Liver (tissue), 3 donors: ENCODE measurements around the gene DNAH8.

ENCODE experiments used
- GABPA ChIP-seq, 2 donors: IDR thresholded peaks in 1 of 2; conservative IDR thresholded peaks in 1 of 2; 2 replicates each; pipeline ENCODE4 v1.6.1; 2016; ENCODE audit warnings: antibody characterized with exemption in 2 of 2, mild to moderate bottlenecking in 1 of 2, moderate library complexity in 1 of 2
- RAD21 ChIP-seq, 2 donors: IDR thresholded peaks; 2 replicates each; pipeline ENCODE4 v1.6.1; 2016; ENCODE audit warnings: antibody characterized with exemption in 2 of 2, mild to moderate bottlenecking in 2 of 2
- RXRA ChIP-seq, 2 donors: IDR thresholded peaks; 2 replicates each; pipeline ENCODE4 v1.6.1; 2017 to 2018; ENCODE audit warnings: antibody characterized with exemption in 2 of 2, mild to moderate bottlenecking in 1 of 2
- TAF1 ChIP-seq: conservative IDR thresholded peaks from 2 replicates; pipeline ENCODE4 v1.6.1; 2016; ENCODE audit warnings: antibody characterized with exemption, mild to moderate bottlenecking
- TF ChIP-seq, protein P1 (sequence below): fragments of 150-350 bp; IDR thresholded peaks from 2 replicates; pipeline ENCODE4 v1.5.1; 2017; ENCODE audit warnings: improper control_type of control experiment, low read depth, low read length; ENCODE audit not compliant: missing input control
- TF ChIP-seq, protein P2 (sequence below): IDR thresholded peaks from 2 replicates; pipeline ENCODE4 v1.6.1; 2016; ENCODE audit warnings: antibody characterized with exemption, mild to moderate bottlenecking
- donor health status: healthy.
- donor health status: healthy.

DNA sequence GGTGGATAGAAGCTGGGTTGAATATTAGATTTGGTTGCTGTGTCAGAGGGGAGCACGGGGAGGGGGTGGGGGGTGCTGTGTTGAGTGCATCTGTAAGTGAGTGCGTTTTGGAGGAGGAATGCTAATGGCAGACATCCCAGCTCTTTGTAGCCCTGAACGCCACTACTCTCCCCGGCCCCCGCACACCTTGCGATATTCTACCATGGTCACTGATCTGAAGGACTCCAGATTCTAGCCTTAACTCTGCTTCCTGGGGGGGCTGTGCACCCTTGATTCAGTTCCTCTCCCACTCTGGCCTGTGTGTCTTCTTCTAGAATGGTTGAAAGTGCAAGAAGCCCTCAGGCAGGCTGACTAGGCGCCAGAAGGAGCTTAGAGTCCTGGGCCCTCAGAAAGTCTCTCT is 340.6 kb downstream of the DNAH8 start:
- TF ChIP-seq, protein P1, sequence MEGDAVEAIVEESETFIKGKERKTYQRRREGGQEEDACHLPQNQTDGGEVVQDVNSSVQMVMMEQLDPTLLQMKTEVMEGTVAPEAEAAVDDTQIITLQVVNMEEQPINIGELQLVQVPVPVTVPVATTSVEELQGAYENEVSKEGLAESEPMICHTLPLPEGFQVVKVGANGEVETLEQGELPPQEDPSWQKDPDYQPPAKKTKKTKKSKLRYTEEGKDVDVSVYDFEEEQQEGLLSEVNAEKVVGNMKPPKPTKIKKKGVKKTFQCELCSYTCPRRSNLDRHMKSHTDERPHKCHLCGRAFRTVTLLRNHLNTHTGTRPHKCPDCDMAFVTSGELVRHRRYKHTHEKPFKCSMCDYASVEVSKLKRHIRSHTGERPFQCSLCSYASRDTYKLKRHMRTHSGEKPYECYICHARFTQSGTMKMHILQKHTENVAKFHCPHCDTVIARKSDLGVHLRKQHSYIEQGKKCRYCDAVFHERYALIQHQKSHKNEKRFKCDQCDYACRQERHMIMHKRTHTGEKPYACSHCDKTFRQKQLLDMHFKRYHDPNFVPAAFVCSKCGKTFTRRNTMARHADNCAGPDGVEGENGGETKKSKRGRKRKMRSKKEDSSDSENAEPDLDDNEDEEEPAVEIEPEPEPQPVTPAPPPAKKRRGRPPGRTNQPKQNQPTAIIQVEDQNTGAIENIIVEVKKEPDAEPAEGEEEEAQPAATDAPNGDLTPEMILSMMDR, result no peak
- TF ChIP-seq TAF1 (no peak), RXRA (IDR thresholded peaks at IDR 0.05) (no peak), GABPA (IDR thresholded peaks at IDR 0.05 in 1 of 2, conservative IDR thresholded peaks at IDR 0.05 in 1 of 2) (no peak), RAD21 (IDR thresholded peaks at IDR 0.05) (no peak)
- TF ChIP-seq, protein P2, sequence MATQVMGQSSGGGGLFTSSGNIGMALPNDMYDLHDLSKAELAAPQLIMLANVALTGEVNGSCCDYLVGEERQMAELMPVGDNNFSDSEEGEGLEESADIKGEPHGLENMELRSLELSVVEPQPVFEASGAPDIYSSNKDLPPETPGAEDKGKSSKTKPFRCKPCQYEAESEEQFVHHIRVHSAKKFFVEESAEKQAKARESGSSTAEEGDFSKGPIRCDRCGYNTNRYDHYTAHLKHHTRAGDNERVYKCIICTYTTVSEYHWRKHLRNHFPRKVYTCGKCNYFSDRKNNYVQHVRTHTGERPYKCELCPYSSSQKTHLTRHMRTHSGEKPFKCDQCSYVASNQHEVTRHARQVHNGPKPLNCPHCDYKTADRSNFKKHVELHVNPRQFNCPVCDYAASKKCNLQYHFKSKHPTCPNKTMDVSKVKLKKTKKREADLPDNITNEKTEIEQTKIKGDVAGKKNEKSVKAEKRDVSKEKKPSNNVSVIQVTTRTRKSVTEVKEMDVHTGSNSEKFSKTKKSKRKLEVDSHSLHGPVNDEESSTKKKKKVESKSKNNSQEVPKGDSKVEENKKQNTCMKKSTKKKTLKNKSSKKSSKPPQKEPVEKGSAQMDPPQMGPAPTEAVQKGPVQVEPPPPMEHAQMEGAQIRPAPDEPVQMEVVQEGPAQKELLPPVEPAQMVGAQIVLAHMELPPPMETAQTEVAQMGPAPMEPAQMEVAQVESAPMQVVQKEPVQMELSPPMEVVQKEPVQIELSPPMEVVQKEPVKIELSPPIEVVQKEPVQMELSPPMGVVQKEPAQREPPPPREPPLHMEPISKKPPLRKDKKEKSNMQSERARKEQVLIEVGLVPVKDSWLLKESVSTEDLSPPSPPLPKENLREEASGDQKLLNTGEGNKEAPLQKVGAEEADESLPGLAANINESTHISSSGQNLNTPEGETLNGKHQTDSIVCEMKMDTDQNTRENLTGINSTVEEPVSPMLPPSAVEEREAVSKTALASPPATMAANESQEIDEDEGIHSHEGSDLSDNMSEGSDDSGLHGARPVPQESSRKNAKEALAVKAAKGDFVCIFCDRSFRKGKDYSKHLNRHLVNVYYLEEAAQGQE, result no peak
